HG02943 (cell line): ENCODE measurements around the gene UNC79.

ENCODE experiments used
- ATAC-seq: cut with Tn5 transposase; IDR thresholded peaks from one replicate; pipeline ENCODE4 v1.9.1; 2021; ENCODE audit warnings: mild to moderate bottlenecking, low read depth, moderate library complexity; ENCODE audit not compliant: unreplicated experiment

UNC79 gene

DNA sequence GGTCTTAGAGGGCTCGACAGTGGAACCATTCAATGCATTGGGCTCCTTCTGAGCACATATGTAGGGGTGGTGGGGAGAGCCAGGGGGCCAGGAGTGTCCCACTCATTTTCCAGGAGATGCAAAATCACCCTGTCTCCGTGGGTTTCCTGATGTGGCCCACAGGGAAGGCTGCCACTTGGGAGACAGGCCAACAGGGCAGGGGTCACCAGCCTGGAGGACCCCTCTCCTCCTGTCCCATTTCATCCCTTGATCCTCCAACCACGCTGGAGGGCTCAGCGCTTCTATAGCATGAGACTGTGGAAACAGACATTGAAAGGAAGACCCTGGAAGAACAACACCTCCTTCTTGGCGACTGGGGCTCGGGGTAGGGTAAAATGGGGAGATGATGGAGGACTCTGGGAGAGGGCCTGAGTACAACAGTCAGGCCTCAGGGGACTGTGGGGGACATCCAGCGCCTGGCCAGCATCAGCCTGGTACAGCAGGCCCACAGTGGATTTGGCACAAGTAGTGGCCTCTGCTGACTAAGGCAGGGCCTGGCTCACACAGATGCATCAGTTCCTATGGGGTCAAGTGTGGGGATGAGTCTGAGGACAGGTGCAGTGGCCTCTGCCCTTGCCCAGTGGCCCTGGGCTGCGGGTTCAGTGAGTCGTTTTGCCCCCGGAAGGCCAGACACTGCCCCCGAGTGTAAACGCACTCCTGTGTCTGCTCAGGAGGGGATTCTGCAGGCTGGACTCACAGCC, 289.5 kb downstream of the UNC79 start:
- no peak for ATAC-seq

DNA sequence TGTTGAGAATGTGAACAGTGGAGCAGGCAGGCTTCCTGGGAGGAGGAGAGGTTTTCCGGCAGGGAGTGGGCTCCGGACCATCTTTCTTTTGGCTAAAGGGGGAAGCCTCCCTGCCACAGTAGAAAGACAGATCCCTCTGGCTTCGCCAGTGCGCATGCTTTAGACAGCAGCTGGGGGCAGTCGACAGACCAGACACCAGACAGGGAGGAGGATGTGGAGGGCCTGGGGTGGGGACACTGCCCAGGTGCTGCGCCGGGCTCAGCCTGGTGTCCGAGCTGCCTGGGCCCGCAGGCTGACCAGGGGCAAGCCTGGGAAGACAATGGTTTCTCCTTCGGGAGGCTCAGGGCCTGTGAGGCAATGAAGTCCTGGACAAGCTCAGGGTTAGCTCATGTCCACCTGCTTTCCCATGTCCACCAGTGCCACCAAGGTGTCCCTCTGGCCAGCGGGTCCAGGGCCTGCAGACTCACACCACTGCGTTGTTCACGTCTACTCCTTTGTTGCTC, 290.3 kb downstream of the UNC79 start:
- ATAC-seq = no peak

- no peak for ATAC-seq
Measured at GRCh38 chr14:93723001-93723400, 292.3 kb downstream of the UNC79 start.

DNA sequence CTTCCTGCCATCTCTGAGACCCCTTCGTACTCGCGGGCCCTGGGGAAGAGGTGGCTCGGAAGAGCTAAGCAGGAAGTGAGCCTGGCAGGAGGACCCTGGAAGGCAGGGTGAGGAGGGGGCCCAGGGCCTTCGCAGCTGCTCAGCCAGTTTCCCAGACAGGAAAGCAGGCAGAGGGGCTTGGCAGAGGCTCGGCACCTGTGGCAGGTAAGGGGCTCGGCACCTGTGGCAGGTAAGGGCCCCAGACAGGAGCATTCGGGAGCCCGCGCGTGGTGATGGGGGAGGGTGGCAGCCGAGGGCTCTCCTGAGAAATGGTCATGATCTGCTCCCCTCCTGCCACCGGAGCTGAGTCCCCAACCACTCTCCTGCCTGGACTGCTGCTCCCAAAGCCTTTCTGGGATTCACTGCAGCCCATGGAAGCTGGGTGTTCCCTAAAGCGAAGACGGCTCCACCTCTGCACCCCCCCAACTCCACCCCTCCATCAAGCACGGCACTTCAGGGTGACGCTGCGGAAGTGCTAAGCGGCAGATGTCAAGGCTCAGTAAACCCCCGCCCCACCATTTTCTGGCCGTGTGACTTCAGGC, 294.4 kb downstream of the UNC79 start:
- no peak for ATAC-seq

- no peak for ATAC-seq
Measured at GRCh38 chr14:93725993-93726392, 295.3 kb downstream of the UNC79 start.

DNA sequence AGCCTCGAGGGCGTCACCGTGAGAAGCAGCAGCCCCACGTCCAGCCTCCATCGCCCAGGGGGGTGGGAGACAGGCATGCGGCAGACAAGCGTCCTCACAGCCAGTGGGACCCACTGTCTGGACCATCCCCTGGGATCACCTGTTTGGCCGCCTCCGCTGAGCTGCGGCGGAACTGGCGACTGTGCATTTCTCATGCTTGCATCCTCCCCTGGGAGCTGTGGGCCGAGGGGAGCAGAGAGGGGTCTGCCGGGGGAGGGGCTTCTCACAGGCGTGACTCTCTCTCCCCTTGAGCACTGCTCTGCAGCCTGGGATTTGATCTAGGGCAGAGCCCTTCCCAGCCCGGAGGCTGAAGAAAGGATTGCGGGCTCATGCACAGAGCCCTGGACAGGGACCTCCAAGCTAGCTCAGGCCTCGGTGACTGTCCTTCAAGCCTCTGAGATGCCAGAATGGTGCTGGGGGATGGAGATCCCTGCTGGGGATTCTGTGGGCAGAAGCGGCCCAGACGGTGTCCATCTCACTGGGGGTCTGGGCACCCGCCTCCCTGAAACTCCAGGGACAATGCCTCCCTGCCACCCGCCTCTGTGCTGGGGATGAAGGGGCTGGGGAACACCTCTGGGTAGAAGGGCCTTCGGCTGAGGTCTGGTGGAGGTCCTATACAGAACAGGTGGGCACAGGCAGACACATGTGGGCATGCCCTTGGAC, 296.5 kb downstream of the UNC79 start:
- no peak for ATAC-seq

DNA sequence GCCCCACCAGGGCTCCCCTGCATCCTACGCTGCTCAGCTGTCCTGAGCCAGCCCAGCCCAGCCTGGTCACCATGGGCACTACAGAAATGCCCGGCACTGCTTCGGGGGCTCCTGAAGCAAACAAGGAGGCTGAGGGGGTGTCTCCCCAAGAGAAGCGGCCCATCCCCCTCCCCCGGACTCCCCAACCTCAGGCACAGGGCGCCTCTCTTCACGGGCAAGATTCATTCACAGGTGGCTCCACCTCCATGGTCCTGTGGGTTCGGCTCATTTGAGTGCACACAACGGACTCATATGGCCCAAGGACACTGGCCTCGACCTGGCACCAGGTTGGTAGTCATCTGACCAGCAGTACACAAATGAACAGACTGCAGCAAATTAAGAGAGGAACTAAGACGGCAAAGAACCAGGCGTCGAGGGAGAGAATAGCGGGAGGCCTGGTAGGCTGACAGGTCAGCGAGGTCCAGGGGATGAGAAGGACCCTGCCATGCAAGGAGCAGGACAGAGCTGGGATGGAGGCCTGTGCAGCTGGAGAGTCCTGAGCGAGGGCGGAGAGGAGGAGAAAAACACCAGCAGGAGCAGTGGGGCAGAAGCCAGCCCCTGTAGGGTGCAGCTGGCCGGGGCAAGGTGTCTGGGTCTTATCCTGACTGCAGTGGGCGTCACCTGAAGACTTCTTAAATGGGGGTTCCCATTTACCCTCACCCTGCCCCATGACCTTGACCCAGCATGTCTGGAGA, 297.3 kb downstream of the UNC79 start:
- no peak for ATAC-seq

- no peak for ATAC-seq
Measured at GRCh38 chr14:93728651-93729016, 297.9 kb downstream of the UNC79 start.

- no peak for ATAC-seq
Measured at GRCh38 chr14:93729993-93730392, 299.3 kb downstream of the UNC79 start.

DNA sequence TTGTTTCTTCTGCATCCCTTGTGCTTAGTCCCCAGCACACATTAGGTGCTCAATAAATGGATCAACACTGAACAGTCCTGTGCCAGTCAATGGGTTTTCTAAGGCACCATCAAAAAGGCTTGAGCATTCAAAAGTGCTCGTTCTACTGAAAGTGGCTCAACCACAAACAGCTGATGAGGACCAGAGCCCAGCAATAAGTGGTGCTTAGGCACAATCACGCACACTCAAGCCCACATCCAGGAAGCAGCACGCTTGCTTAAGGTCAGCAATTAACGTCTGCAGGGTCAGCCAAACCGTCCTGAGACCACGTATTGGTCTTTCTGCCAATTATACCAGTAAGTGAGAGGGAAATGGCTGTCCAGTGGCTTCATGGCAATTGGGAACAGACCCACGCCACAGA, 301.0 kb downstream of the UNC79 start:
- ATAC-seq = no peak

DNA sequence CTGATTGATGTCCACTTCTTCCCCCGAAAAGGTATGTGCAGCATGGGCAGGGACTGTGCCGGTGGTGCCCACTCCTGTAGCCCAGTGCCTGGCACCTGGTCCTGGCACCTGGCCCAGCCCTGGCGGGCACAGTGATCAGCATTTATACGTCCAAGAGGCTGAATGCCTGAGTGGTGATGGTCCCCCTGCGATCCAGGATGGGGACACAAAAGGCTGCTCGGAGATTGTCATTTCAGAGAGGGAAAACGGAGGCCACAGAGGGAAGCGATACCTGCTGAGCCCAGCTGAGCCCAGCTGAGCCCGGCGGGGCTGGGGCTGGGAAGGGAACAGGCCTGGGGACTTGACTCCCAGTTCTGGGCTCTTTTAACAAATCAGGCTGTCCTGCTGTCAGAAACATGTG, 301.8 kb downstream of the UNC79 start:
- no peak for ATAC-seq

DNA sequence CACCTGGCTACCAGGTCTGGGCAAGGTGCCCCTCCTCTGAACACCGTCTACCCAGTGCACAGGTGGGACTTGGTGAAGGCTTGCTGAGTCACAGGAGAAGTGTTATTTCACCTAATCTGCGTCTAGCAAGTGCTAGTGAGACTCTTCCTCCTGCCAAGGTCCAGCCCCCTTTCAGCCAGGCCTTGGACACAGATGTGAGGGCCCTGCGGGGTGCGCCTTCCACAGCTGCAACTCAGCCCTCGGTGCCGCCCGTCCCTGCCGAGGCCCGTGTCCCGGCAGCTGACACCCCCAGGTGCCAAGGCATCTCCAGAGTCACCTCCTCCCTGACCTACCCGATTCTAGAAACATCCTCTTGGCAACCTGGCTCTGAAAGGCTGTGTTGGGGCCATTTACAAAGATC, 302.5 kb downstream of the UNC79 start:
- no peak for ATAC-seq

DNA sequence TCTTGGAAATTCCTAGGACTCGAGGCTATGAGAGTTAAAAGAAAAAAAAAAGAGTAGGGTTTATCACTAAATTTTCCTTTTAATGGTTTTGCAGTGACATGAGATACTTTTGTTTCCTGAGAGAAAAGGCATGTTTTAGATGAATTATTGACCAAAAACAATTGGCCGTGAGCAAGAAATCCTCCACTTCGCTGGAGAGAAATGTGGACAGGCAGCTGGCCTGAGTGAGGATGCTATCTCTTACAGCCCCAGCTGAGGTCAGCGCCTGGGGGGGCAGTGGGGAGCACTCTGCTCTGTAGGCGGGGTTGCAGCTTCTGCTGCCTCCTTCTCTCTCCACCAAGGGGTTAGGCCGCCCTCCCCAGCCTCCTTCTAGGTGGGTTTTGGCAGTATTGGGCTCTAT, 302.9 kb downstream of the UNC79 start:
- ATAC-seq = no peak

DNA sequence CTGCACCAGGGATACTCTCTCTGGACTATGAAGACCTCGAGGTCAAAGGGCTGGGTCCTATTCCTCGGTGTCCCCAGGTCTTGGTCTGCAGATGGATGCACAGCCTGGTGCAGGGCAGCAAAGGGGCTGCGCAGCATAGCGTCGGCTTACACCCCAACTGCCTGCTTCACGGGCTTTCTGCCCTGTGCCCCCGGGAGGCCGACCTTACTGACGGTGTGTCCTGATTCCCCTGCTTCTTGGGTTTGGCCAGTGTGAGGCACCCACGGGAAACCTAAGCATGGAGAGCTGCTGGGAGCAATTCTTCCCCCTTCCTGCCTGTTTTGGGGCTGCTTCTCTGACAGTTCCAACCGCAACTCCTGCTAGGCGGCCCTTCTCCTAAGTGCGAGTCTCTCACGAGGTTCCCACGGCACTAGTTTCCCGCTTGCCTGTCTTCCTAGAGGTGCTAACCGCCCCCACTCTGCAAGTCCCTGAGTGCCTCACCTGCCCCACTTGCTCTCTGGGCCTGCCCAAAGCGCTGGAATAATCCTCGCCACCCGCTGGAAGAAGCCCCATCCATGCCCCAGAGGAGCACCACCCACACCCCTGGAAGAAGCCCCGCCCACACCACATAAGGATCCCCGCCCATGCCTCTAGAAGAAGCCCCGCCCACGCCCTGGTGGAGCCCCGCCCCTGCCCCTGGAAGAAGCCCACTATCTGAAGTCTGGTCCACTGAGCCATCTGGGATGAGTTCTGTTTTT, 303.5 kb downstream of the UNC79 start:
- ATAC-seq = no peak

- no peak for ATAC-seq
Measured at GRCh38 chr14:93735206-93735605, 304.5 kb downstream of the UNC79 start.

GRCh38 chr14:93736378-93737014, 305.8 kb downstream of the UNC79 start:
- no peak for ATAC-seq

GRCh38 chr14:93737634-93738033, 306.9 kb downstream of the UNC79 start:
- no peak for ATAC-seq

DNA sequence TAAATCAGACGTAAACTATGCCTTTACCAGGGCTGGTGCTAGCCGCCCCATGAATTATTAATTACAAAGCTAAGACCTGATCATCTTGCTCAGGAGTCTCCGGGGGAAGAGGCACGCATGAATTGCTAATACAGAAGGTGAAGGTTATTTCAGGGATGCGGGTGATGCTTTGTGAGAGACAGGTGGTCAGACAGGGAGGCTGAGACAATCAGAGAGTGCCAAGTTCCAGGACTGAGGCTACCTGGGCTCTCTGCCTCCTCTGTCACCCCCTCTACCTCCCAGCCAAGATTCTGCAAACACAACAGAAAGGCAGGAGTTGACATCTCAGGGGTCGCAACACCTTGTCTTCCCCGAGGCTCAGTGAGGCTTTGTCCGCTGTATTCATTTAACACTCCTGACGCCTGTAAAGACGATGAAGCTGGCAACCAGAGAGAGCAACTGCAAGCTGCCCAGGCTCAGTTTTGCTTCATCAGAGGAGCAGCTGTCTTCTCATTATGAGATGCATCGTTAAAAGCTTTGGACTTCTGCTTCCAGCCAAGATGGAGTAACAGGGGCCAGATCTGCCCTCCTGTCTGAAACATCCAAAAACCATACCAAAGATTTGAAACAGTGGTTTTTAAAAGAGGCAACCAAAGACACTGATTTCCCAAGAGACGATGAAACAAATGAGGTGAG, 311.0 kb downstream of the UNC79 start:
- ATAC-seq = no peak

DNA sequence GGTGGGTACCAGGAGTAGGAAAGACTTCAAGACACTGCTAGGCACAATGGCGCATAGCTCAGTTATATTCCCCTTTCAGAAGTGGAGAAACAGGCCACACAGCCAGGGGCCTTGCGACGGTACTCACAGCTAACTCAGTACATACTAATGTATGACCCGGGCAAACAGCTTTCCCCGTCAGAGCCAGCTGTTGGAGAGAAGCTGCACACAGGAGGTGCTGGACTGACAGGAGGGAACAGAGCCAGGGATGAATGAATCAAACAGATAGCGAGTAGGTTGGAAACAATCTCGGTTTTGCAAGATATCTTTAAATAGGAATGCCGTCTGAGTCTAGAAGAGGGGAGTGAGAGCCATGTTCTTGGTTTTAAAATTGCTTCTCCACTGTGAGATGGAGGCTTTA, 312.0 kb downstream of the UNC79 start:
- no peak for ATAC-seq
